HL-60 (cell line): Measurements from ENCODE around the gene TRIM64.
"Not testable (repeated sequence)": the region's sequence is repeated elsewhere in the genome, so short reads cannot be mapped to it uniquely, and the experiment has no call there.

Experiments used
- DNase-seq, 2 experiments: peaks; one replicate each; pipeline ENCODE4 v3.0.0-alpha.2; 2010 to 2020; ENCODE audit warnings: low read depth in 1 of 2, low spot score in 1 of 2
- H3K27ac ChIP-seq: fragments of 250-450 bp; sonication (Bioruptor Pico); replicated peaks from 2 replicates; pipeline ENCODE4 v1.5.1; 2020; ENCODE audit warnings: mild to moderate bottlenecking, moderate library complexity
- H3K27me3 ChIP-seq: fragments of 250-450 bp; sonication (Bioruptor Pico); 2 replicates; pipeline ENCODE4 v1.5.1; 2021; ENCODE audit warnings: mild to moderate bottlenecking, moderate library complexity; ENCODE audit not compliant: insufficient read depth, poor library complexity, severe bottlenecking
- H3K4me3 ChIP-seq: replicated peaks from 2 replicates; pipeline ENCODE4 v1.5.1; 2011; ENCODE audit warnings: mild to moderate bottlenecking, control low read depth, low read length; ENCODE audit not compliant: insufficient read depth
- GABPA ChIP-seq: IDR thresholded peaks from 2 replicates; pipeline ENCODE4 v1.6.1; 2012; ENCODE audit warnings: low read depth
- POLR2AphosphoS5 ChIP-seq: IDR thresholded peaks from 2 replicates; pipeline ENCODE4 v1.6.1; 2012; ENCODE audit warnings: low read depth
- SPI1 ChIP-seq: IDR thresholded peaks from 2 replicates; pipeline ENCODE4 v1.6.1; 2012; ENCODE audit warnings: low read depth, mild to moderate bottlenecking, borderline replicate concordance
- long read RNA-seq: library from polyadenylated mRNA; unstranded; transcript quantifications from one replicate; pipeline ENCODE4 v2.0.0, GENCODE V29; 2020
- TF ChIP-seq, protein P1 (sequence below): IDR thresholded peaks from one replicate; pipeline ENCODE4 v1.5.1; 2011; ENCODE audit warnings: low read length, control low read depth, inconsistent platforms; ENCODE audit not compliant: insufficient read depth
- TF ChIP-seq, protein P2 (sequence below): IDR thresholded peaks from 2 replicates; pipeline ENCODE4 v1.6.1; 2012; ENCODE audit warnings: low read depth; ENCODE audit not compliant: insufficient replicate concordance

The TRIM64 gene, protein sequence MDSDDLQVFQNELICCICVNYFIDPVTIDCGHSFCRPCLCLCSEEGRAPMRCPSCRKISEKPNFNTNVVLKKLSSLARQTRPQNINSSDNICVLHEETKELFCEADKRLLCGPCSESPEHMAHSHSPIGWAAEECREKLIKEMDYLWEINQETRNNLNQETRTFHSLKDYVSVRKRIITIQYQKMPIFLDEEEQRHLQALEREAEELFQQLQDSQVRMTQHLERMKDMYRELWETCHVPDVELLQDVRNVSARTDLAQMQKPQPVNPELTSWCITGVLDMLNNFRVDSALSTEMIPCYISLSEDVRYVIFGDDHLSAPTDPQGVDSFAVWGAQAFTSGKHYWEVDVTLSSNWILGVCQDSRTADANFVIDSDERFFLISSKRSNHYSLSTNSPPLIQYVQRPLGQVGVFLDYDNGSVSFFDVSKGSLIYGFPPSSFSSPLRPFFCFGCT
- long read RNA-seq, result 0 reads

DNA sequence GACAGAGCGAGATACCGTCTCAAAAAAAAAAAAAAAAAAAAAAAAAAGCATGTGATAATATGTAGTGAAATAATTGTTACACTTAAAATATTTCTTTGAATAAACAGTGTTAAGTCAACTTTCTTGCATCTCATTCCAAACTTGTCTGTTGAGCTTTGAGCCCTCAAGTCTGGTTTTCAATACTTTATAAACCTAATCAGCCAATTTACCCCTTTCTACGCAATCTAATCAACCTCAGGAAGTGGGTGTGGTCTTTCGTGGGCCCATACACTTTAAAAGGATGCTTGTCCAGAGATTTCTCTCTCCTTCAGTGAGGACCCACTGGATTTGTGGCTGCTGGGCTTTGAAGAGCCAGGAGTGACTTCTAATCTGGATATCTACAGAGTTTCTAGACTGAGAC is at the start of gene TRIM64:
TSS of gene TRIM64 (plus strand) at position 301 of the 400 bp plus-strand sequence. CDS start 2,467 bp downstream, outside the sequence.
- not testable (repeated sequence) for H3K27ac ChIP-seq, H3K27me3 ChIP-seq, DNase-seq, H3K4me3 ChIP-seq

DNA sequence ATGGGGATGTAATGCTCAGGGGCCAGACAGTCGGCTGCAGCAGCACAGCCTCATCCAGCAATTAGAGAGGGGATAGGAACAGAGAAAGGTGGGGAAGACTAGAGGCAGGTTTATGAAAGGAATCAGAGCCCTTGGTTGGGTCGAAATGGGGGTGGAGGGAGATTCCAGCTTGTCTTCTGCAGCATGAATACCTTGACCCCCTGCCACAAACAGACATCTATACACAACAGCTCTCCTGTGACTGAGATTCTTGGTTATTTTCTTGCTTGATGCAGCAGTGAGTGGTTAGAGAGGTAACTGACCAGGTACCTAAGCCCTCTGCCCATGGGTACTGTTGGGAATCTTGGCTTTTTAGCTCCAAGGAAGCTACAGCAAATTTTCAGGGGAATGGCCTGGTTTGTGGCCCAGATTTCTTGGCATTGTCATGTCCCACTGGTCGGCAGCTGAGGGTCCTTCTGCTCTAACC is 43.6 kb upstream of the TRIM64 start, which contains the start of gene TRIM49D1:
TSS of gene TRIM49D1 (minus strand) at position 51 of the 466 bp plus-strand sequence. CDS start 4,535 bp downstream, outside the sequence.
- no peak for TF ChIP-seq GABPA
- TF ChIP-seq, protein P1, sequence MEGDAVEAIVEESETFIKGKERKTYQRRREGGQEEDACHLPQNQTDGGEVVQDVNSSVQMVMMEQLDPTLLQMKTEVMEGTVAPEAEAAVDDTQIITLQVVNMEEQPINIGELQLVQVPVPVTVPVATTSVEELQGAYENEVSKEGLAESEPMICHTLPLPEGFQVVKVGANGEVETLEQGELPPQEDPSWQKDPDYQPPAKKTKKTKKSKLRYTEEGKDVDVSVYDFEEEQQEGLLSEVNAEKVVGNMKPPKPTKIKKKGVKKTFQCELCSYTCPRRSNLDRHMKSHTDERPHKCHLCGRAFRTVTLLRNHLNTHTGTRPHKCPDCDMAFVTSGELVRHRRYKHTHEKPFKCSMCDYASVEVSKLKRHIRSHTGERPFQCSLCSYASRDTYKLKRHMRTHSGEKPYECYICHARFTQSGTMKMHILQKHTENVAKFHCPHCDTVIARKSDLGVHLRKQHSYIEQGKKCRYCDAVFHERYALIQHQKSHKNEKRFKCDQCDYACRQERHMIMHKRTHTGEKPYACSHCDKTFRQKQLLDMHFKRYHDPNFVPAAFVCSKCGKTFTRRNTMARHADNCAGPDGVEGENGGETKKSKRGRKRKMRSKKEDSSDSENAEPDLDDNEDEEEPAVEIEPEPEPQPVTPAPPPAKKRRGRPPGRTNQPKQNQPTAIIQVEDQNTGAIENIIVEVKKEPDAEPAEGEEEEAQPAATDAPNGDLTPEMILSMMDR, result no peak
- TF ChIP-seq, protein P2, sequence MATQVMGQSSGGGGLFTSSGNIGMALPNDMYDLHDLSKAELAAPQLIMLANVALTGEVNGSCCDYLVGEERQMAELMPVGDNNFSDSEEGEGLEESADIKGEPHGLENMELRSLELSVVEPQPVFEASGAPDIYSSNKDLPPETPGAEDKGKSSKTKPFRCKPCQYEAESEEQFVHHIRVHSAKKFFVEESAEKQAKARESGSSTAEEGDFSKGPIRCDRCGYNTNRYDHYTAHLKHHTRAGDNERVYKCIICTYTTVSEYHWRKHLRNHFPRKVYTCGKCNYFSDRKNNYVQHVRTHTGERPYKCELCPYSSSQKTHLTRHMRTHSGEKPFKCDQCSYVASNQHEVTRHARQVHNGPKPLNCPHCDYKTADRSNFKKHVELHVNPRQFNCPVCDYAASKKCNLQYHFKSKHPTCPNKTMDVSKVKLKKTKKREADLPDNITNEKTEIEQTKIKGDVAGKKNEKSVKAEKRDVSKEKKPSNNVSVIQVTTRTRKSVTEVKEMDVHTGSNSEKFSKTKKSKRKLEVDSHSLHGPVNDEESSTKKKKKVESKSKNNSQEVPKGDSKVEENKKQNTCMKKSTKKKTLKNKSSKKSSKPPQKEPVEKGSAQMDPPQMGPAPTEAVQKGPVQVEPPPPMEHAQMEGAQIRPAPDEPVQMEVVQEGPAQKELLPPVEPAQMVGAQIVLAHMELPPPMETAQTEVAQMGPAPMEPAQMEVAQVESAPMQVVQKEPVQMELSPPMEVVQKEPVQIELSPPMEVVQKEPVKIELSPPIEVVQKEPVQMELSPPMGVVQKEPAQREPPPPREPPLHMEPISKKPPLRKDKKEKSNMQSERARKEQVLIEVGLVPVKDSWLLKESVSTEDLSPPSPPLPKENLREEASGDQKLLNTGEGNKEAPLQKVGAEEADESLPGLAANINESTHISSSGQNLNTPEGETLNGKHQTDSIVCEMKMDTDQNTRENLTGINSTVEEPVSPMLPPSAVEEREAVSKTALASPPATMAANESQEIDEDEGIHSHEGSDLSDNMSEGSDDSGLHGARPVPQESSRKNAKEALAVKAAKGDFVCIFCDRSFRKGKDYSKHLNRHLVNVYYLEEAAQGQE, result no peak
- TF ChIP-seq POLR2AphosphoS5, result no peak
- TF ChIP-seq SPI1, result no peak
- Histone ChIP-seq H3K4me3 (no peak within 1 kb of the TSS), H3K27ac (no peak within 1 kb of the TSS), H3K27me3 (no peaks in the 10 kb centered on the region)
- no peak for DNase-seq

DNA sequence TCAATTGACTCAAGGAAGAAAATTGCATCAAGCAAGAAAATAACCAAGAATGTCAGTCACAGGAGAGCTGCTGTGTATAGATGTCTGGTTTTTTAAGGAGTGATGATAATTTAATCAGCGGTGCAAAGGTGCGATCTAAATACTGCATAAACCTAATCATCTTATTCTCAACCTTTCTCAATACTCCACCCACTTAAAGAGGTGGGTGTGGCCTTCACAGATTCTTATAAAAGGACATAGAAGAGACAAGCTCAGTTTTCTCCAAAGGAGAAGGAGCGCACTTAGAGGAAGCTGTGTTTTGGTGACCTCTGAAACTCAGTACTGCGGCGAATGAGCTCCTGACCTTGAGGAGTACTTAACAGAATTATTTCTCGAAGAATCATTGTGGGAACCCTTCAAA is 42.1 kb upstream of the TRIM64 start, which contains the start of gene TRIM49D2:
TSS of gene TRIM49D2 (plus strand) at position 301 of the 400 bp plus-strand sequence. CDS start 2,698 bp downstream, outside the sequence.
- not testable (repeated sequence) for H3K27me3 ChIP-seq

DNA sequence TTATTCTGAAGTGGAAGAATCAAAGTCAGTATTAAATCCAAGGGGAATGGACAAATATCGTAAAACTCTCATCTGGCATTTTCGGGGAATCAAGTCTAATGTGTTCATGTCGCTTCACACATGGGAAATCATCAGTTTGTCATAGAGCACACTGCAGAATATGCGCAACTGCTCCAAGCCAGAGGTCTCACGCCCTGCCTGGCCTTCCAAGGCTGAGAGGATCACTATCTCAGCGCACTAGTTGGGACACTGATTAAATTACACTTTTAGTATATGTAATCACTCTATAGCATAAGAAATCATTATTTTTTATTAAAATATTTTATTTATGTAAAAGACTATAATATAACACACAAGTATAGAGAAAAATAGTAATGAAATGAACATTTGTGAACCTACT is 5.0 kb upstream of the TRIM64 start:
- not testable (repeated sequence) for H3K4me3 ChIP-seq, H3K27me3 ChIP-seq, H3K27ac ChIP-seq, DNase-seq

More for the DNA sequence above, 42.1 kb upstream of the TRIM64 start, which contains the start of gene TRIM49D2:
- not testable (repeated sequence) for H3K4me3 ChIP-seq, H3K27ac ChIP-seq, DNase-seq
